Activated T-cell treated with anti-CD3 and anti-CD28 coated beads for 4 hours (primary cell): ENCODE measurements around the gene SLC22A23.

Experiments used
- DNase-seq: peaks from one replicate; pipeline ENCODE4 v3.0.0-alpha.2; 2020

Gene SLC22A23

DNA sequence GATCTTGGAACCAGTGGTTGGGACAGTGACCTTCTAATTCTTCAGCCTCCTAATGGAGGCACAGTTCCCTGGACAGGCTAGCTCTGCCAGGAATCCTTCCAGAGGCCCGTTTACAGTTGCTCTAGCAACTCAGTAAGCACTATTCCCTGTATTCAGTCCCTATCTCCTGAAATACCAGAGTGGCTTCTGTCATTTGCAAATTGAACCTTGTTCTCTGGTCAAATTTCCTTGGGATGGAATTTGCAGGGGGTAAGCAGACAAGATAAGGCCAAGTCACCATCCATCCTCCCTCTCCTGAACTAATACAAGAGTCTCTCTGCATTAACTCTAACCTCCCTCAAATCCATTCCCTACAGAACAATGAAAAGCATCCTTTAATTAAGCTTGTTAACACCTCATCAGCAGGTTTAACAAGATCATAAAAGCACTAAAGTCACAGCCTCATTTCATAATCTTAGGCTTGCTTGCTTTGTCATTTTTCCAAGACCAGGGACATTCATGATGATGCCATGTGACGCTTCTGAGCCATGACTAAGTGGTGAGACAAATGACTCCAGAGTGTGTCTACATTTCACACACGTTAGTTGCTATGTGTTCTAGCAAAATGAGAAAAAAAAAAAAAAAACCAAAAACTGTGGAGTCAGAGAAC lies 37.1 kb downstream of the SLC22A23 start:
- DNase-seq, result no peak

DNA sequence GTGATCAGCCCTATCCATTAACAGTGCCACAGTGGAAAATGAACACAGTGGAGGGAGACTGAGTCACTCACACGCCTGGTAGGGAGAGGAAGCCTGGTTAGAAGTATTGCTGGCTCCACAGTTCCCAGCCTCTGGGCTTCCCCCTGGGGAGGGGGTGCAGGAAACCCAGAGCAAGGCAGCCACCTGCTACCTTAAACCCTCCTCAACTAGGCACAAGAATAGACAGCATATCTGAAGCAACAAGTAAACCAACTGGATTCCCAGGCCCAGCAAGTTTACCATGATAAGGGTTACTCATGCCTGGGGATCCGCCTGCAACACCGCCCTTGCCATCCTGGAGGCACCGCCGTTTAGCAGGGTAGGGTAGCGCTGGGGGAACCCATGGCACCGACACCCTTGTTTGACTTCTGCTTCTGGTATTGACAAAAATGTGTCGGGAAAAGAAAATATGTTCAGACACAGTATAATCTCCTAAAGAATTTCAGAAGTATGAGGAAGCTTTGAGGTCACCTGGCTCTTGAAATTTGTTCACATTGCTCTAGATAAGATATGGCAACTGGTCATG lies 38.3 kb downstream of the SLC22A23 start:
- no peak for DNase-seq

DNA sequence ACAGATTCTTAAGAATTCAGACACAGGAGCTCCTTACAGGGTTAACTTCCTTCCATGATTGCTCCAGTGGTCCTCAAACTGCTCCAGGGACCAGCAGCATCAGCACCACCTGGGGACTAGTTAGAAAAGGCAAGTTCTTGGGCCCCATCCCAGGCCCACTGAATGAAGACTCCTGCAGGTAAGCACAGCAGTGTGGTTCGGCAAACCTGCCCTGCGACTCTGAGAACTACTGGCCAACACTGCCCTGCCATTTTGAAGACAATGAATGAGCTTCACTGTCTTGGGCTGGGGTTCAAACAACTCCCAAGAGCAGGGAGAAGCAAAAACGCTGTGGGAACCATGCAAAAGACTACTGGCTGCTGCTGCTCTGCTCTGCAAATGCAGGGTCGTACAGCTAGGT lies 39.4 kb downstream of the SLC22A23 start:
- DNase-seq, result no peak

DNA sequence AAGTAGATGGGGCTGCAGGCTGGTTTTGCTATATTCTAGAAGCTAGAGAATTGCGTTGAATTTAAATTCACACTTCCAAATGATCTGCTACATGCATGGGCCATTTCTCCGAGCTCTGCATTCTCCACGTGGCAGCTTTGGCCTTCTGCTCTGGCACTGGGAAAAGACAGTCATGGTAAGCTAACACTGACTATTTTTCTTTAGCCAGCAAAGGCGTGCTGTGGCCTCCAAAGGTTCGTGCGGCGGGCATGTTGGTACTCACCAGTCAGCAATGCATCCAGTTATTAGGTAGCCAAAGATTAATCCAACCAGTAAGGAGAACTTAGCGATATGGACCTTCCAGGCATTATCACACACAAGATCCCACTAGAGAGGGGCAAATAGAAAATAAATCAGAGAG lies 41.4 kb downstream of the SLC22A23 start:
- DNase-seq, result no peak

DNA sequence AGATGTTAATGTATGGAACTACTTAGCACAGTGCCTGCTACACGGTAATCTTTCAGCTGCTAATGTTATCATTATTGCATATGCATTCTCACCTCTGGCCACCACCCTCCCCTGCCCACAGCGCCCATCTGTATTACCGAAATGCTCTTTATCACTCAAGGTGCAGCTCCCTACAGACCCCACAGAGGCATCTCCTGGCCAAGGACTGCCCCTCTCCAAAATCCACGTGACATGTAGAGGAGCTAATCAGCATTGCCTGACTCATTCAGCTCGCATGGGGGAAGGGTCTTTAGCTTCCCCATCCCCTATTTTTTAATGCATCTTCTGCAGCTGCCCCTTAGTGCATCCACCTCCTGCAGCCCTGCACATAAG lies 41.8 kb downstream of the SLC22A23 start:
- DNase-seq, result no peak

DNA sequence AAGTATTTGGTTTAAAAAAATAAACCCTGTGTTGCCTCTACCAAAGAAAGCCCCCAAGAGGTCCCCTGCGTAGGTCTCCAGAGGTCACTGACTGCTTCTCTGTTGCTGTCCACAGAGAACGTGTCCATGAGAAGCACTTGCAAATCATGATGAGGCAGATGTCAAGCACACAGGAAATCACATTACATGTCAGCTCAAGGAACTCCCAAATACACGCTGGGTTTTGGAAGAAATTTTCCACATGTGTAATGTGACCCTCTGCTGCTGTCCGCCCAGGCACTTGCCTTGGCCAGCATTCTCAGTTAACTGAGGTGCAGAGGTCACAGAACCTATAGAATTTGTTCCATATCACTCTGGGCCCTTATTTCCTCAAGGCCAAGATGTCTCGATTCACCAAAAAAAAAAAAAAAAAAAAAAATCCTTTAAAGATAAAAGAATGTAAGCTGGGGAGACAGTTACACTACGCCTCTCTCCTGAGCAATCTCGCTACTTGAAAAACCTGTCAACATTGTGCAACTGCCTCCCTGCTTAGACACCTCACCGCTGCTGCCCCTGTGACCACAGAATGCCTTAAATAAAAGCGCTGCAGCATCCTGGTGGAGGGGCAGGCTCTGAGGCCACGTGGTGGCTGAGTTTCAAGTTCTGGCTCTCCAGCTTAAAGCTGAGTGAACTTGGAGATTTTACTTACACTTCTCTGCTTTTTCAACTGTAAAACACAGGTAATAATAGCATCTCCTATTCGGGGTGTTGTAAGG lies 42.3 kb downstream of the SLC22A23 start:
- DNase-seq, result no peak

DNA sequence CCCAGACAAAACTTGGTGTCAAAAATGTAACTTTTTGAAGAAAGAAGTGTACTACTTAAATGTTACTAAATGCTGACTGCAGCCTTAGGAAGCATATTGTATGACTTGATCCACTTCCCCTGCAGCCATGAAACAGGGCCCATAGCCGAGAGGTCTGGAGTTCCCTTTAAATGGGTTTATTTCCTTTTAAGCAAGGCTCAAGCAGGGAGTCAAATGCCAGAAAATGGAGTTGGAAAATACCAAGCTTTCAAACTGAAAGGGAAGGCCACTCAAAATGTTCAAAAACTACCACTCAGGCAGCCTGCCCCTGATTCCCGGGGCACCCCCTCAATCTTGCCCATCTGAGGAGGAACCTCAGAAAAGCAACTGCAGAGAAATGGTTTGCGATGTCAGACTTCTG lies 43.3 kb downstream of the SLC22A23 start:
- DNase-seq, result no peak

DNA sequence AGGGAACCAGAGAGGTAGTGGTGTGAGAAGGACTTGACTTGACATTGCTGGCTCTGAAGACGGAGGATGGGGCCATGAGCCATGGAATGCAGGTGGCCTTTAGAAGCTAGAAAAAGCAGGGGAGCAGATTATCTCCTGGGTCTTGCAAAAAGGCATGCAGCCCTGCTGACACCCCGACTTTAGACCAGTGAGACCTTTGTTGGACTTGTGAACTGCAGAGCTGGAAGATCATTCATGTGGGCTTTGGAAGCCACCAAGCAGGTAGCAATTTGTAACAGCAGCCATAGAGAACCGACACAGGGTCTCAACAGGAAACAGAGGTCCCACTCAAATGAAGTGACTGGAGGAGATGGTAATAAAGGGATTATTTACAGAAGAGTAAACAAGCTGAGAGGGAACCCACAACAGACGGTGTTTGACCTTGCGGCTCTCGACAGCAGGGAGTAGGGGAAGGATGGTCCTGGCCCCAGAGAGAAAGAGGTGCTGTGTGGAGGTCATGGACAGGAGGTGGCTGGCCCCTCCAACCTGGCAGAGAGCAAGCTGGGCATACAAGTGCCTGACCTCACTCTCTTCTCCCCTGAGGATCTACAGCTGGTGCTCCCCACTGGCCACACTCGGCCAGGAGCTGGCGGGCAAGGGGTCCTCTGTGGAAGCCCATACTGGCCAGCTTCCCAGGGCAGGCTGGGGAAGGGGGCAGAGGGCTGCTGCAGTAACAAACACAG lies 43.9 kb downstream of the SLC22A23 start:
- DNase-seq, result no peak

DNA sequence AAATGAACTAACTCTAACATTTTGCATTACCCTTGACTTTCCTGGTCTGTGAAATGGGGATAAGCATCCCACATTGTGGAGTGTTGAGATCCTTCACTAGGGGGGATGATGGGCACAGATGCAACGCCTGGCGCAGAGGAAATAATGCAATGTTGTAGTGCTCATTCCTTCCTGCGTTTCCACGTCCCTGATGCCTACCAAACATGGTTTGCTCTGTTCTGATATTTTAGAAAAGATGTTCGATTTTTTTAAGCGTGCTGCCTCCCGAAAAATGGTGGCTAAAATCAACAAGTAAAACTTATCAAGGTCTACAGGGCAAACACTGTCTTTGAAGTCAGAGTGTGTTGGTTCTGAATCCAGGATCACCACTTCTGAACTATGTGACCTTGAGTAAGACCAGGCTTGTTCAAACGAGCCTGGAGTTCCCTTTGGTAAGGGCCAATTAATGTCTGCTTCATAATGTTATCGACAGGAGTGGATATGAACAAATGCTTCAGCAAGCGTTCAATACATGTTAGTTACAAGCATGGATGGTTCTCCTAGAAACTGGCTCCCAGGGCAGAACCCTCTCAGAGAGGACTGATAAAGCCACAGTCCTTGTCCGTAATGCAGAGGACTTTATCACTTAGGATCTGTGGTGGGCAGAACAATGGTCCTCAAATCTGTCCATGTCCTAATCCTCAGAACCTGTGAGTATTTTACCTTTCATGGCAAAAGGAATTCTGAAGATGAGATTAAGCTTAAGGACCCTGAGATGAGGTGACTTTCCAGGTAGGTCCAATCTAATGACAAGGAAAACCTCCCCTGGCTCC lies 44.7 kb downstream of the SLC22A23 start:
- no peak for DNase-seq

DNA sequence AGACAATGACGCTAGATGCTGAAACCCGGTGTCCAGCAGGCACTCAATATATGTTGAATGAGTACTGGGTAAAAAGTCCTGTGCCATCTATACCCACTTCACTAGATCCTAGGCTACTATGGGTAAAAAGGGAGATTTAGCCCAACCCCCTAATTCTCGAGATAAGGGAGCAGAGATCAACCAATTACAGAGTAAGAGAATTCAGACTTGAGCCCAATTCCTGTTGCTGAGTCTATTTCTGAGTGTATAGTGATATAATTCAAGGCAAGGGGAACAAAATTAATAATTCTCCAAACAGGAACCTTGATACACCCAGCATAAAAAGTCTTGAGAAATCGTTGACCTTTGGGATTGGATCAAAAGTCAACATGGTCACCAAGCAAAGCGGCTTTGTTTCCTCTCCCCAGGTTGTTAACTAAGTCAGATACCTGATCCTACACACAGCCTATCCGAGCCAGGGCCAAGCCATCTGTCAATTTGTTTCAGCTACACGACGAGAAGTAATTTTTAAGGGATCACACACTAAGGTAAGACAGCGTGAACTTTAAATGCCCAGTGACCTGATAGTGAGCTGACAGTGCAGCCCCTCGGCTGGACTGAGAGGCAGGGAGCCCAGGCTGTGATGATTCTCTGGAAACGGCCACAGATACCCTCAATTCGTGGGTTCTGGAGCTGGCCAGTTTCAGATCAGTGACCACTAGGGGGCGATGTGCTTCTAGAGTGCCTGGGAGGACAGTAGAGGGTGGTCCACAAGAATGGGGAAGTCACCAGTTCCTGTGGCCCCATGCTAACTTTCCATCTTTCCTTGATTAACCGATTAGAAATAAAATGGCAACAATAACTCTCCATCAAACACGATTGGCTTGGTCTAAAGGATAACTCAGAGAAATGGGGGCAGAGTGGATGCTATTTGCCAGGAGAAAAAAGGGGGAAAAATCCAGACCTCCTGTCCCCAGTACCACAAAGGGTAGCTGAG lies 46.2 kb downstream of the SLC22A23 start:
- peak; percentile 63 for DNase-seq

DNA sequence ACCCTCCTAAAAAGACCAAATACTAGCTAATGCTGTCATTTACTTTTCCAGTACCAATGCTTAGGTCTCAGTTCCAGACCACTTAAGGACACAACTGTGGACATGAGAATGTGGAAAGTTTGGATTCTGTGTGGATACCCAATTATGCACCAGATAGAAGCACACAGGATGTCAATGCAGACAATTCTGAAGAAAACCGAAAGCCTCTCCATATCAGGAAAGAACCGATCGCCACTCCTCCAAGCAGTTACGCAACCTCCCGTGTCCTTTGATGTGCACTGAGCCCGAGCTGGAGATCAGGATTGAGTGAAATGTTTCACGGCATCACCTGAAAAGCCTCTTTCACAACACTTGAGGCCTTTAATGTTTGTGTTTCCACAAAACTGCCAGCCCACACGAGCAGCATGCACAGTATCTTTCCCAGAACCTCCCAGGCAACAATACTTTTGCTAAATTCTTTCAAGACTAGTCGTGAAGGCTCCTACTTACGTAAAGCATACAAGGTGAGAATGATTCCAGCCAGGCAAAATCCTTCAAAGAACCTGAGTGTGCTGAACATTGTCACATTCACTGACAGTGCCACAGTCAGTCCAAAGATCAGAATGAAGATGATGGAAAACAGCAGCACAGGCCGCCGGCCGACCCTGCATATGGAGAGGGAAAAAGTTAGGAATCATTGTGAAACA lies 47.0 kb downstream of the SLC22A23 start:
- DNase-seq, result no peak

DNA sequence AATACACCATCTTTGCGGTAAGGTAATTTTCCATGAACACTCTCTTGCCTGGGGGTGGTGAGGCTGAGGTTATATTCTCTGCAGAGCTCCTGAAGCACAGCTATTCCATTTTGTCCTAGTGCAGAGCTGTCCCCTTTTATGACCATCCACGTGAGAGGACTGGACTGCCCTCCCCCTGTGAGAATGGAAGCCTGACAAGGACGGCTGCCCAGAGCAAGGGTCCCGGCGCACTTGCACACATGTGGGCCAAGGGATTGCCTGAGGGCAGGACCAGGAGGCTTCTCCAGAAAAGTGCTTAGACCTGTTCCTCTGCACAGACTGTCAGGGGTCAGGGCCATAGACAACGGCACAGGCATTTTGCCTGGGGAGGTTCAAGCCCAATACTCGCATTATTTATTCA lies 48.2 kb downstream of the SLC22A23 start:
- DNase-seq, result no peak

DNA sequence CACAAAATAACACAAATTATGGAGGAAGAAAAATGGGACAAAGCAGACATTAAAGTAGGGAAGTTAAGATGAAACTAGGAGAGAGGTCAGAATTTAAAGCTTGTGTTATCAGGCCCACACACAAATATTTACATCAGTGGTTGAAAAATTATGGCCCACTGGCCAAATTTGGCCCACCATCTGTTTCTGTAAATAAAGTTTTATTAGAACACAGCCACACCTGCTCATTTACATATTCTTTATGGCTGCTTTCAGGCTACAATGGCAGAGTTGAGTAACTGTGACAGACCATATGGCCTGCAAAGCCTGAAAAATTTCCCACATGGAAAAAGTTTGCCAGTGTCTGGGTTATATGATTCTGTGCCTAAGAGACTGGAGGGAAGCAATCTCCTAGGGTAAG lies 49.0 kb downstream of the SLC22A23 start:
- no peak for DNase-seq

DNA sequence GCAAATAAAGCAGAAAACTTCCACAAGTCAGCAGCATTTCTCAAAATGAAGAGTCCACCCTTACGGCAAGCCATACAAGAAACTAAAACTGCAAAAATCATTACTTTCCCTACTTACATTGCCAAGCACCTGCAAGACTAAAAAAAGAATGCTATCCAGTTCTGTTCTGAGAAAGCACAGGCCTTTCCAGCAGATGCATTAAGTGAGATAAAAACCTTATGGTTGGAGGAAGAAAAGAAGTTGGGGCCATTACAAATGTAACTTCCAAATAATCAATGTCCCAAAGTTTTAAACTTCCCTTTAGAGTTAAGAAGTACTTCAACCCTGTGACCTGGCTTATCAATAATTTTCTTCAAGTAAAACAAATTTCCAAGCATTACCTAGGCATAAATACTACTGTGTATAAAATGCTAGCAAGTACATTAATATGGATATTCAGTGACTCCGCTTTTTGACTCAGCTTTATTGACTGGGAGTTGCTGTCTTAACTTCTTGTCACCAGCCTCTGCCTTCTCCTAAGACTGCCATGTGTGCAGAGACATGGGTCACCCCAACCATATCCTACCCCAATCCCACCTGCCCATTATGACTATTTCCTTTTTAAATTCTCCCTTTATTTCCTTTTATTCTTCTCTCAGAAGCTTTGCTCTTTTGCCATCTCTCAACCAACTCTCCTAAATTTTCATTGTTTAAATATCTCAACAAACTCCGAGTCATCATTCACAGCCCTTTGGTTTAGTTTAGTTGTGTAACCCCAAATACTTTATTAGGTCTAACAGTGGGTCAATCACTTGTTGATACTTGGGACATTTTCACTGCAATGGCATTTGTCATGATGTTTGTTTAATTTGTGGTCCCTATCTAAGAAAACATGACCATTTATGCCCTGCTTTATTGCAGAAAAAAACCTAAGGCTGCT lies 49.7 kb downstream of the SLC22A23 start:
- DNase-seq, result no peak

DNA sequence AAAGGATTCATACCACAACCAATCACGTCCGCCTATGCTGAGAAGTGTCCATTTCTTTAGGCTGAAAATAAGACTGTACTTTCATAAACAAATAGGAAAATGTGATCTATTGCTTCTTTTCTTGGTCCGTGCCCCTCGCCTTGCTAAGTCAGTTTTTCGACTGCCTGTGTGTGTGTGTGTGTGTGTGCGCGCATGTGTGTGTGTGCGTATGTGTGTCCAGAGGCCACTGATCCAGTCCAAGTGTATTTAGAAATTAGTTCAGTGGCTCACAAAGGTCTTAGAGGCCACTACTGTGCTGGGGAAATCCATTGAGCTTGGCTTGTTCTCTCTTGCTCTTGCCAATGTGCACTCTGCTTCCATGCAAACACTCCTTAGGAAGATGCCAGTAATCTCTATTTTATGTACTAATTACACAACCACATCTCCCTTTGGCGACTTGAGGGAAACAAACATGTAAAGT lies 50.5 kb downstream of the SLC22A23 start:
- DNase-seq, result no peak

DNA sequence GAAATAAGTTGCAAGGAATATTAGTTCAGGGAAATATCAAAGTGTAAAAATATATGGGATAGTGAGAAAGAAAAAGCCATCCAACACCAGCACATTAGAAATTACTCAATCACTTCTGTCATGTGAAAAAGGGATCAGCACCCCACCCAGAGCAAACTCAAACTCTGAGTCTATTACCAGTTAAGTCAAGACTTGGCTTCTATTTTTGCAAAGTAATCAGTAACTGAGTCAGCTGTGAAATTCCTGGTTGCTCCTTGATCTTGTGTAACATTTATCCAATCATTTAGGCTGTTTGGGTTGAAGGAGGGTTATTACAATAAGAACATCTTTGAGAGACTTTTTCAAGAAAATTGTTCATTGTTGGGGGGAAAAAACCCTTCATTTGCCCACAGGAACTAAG lies 51.2 kb downstream of the SLC22A23 start:
- DNase-seq, result no peak

DNA sequence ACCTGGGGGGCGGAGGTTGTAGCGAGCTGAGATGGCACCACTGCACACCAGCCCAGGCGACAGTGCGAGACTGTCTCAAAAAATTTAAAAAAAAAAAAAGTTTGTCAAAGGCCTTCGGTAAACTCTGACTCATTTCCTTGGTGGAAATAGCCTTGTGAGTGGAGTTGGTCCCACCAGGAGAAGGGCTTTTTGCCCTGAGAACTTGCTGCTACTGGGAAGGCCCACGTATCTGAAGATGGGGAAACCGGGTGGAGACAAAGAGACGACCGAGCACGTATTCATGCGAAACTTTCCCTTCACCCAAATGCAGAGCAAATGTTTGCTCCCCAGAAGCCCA lies 51.7 kb downstream of the SLC22A23 start:
- DNase-seq, result no peak

DNA sequence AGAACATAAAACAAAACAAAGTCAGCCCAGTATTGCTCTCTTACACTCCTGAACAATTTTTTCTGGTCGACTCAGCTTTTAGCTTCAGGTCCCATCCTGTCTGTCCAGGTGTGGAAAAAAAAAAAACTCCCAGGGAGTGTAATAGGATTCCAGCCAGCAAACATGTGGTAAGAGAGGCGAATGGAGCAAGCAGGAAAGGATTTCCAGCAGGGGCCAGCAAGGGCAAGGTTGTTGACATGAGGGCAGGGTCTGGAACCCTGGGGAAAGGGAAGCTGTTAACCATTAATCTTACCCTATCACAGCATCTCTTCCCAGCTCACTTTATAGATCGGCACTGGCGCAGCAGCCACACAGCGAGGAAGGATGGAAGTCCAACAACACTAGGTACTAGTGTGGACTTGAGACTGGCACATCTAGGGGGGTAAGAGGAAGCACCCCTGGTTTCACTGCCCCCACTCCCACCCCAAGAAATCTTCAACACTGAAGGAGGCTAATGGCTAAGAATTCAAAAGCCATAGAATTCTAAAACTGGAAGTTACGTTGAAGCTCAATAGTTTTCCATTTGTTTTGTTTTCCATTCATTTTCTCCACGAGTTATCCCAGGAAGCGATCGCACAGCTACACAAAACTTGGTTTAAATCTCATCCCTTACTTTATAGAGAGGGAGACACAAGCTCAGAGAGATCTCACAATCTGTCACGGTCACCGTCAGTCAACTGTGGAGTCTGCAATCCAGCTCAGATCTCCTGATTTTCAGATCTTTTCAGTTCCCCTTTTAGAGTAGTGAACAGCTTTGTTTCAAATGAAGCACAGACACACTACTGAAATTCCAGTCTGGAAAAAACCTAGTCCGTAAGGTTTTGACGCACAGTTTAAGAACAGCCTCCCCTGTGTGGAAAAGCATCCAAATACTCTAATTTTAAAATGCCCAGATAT lies 53.3 kb downstream of the SLC22A23 start:
- DNase-seq, result no peak
